HCT116 (cell line): ENCODE data around the gene FAXDC2. TPM values are rescaled to one million over a fixed set of nuclear protein-coding genes. Genes with fewer than 3 reads are reported as not detected.

Source experiments
- ATAC-seq: fragments of 200-7000 bp; cut with Tn5 transposase; 2 replicates; pipeline ENCODE4 v1.9.1; 2020; ENCODE audit warnings: mild to moderate bottlenecking, moderate library complexity
- BruUV-seq: library from RNA; stranded (reverse); fragments of 400-500 nt; replicated peaks from 2 replicates; lab custom pipeline; 2021; lab: Mats Ljungman, UMichigan
- CTCF ChIA-PET: fragments of 300-600 bp; sonication (Branson Sonifier 250); formaldehyde crosslinking; loops from one replicate; lab custom pipeline; 2021; ENCODE audit warnings: antibody characterized with exemption; lab: Charles Lee
- POLR2A ChIA-PET: fragments of 300-600, 350-600 bp; sonication (Branson Sonifier 250); formaldehyde crosslinking; loops from one replicate; lab custom pipeline; 2021; ENCODE audit warnings: antibody characterized with exemption; lab: Charles Lee
- RAD21 ChIA-PET, 2 experiments: fragments of 300-600 bp; sonication (Branson Sonifier 250); formaldehyde crosslinking; loops; one replicate each; lab custom pipeline; 2023; ENCODE audit warnings: low total read pairs in 2 of 2; ENCODE audit not compliant: uncharacterized antibody in 2 of 2, unreplicated experiment in 2 of 2, low non-redundant PET in 1 of 2; lab: Charles Lee
- DNase-seq: peaks from one replicate; pipeline ENCODE4 v3.0.0-alpha.2; 2010; ENCODE audit warnings: low read depth, low spot score
- H2AFZ ChIP-seq: fragments of 200-600 bp; shearing (Covaris generic), sonication (generic); 2 replicates; pipeline ENCODE4 v1.6.1; 2017; ENCODE audit warnings: low read depth, mixed run types, mixed read lengths, antibody characterized with exemption, low read length; ENCODE audit not compliant: poor library complexity, severe bottlenecking
- H3K27ac ChIP-seq: 2 replicates; pipeline ENCODE4 v1.5.1; 2012; ENCODE audit warnings: low read depth, low read length
- H3K27me3 ChIP-seq: fragments of 200-600 bp; sonication (generic); 2 replicates; pipeline ENCODE4 v1.6.1; 2016; ENCODE audit warnings: mixed run types, low read length, mixed read lengths; ENCODE audit not compliant: insufficient read depth
- H3K36me3 ChIP-seq, 2 experiments: fragments of 200-500 bp in 1 of 2; fragments of 200-600 bp in 1 of 2; sonication (Bioruptor generic) in 1 of 2; sonication (generic) in 1 of 2; 2 replicates each; pipeline versions ENCODE4 v1.5.1 to v1.6.1; 2014 to 2016; ENCODE audit warnings: low read length in 2 of 2, inconsistent platforms in 1 of 2, mixed read lengths in 1 of 2, mixed run types in 1 of 2; ENCODE audit not compliant: insufficient read depth in 2 of 2, control insufficient read depth in 1 of 2
- H3K4me1 ChIP-seq, 2 experiments: fragments of 200-600 bp in 1 of 2; sonication (generic) in 1 of 2; 2 replicates each; pipeline versions ENCODE4 v1.5.1 to v1.6.1; 2012 to 2017; ENCODE audit warnings: low read length in 2 of 2, inconsistent platforms in 1 of 2, mild to moderate bottlenecking in 1 of 2, mixed read lengths in 1 of 2, mixed run types in 1 of 2, moderate library complexity in 1 of 2; ENCODE audit not compliant: insufficient read depth in 2 of 2, control insufficient read depth in 1 of 2
- H3K4me2 ChIP-seq: fragments of 200-600 bp; sonication (generic); 2 replicates; pipeline ENCODE4 v1.6.1; 2017; ENCODE audit warnings: mixed run types, low read length, mixed read lengths
- H3K4me3 ChIP-seq, 2 experiments: fragments of 200-600 bp in 1 of 2; sonication (generic) in 1 of 2; replicated peaks in 1 of 2; 2 replicates each; pipeline ENCODE4 v1.5.1; 2011 to 2016; ENCODE audit warnings: low read length in 2 of 2, control low read depth in 1 of 2, low read depth in 1 of 2, mild to moderate bottlenecking in 1 of 2, mixed read lengths in 1 of 2, mixed run types in 1 of 2
- H3K79me2 ChIP-seq: fragments of 200-600 bp; sonication (generic); 2 replicates; pipeline ENCODE4 v1.6.1; 2017; ENCODE audit warnings: mild to moderate bottlenecking, mixed run types, low read length, moderate library complexity, mixed read lengths; ENCODE audit not compliant: insufficient read depth
- H3K9ac ChIP-seq: fragments of 200-600 bp; sonication (generic); 2 replicates; pipeline ENCODE4 v1.6.1; 2016; ENCODE audit warnings: low read length, mixed read lengths
- H3K9me2 ChIP-seq: fragments of 200-600 bp; sonication (generic), shearing (Covaris generic); 2 replicates; pipeline ENCODE4 v1.6.1; 2017; ENCODE audit warnings: mixed run types, mild to moderate bottlenecking, moderate library complexity; ENCODE audit not compliant: insufficient read depth
- H3K9me3 ChIP-seq, 2 experiments: fragments of 200-500 bp in 1 of 2; fragments of 200-600 bp in 1 of 2; sonication (Bioruptor generic) in 1 of 2; sonication (generic) in 1 of 2; 2 replicates each; pipeline ENCODE4 v1.6.1; 2014 to 2017; ENCODE audit warnings: low read length in 2 of 2, mixed read lengths in 2 of 2, inconsistent platforms in 1 of 2, low read depth in 1 of 2, mild to moderate bottlenecking in 1 of 2, mixed run types in 1 of 2, moderate library complexity in 1 of 2; ENCODE audit not compliant: control insufficient read depth in 1 of 2, insufficient read depth in 1 of 2
- H4K20me1 ChIP-seq: fragments of 200-600 bp; sonication (generic), shearing (Covaris generic); 2 replicates; pipeline ENCODE4 v1.6.1; 2017; ENCODE audit warnings: mixed run types, mild to moderate bottlenecking, moderate library complexity; ENCODE audit not compliant: insufficient read depth
- CEBPB ChIP-seq: IDR thresholded peaks from 2 replicates; pipeline ENCODE4 v1.6.1; 2012; ENCODE audit warnings: low read depth
- EGR1 ChIP-seq: IDR thresholded peaks from 2 replicates; pipeline ENCODE4 v1.6.1; 2012; ENCODE audit warnings: low read depth
- FOSL1 ChIP-seq: IDR thresholded peaks from 2 replicates; pipeline ENCODE4 v1.6.1; 2012; ENCODE audit warnings: low read depth
- POLR2A ChIP-seq: IDR thresholded peaks from 2 replicates; pipeline ENCODE4 v1.7.0; 2011; ENCODE audit warnings: borderline replicate concordance; ENCODE audit not compliant: insufficient read depth, insufficient read length; ENCODE audit errors: extremely low read depth
- RAD21 ChIP-seq: IDR thresholded peaks from 2 replicates; pipeline ENCODE4 v1.6.1; 2012; ENCODE audit warnings: low read depth, mild to moderate bottlenecking
- SIN3A ChIP-seq: IDR thresholded peaks from 2 replicates; pipeline ENCODE4 v1.6.1; 2012; ENCODE audit warnings: low read depth
- SP1 ChIP-seq: IDR thresholded peaks from 2 replicates; pipeline ENCODE4 v1.6.1; 2012; ENCODE audit warnings: low read depth
- SRF ChIP-seq: IDR thresholded peaks from 2 replicates; pipeline ENCODE4 v1.6.1; 2012; ENCODE audit warnings: low read depth
- ZNF274 ChIP-seq: fragments of 200-500 bp; sonication (Bioruptor generic); IDR thresholded peaks from 2 replicates; pipeline ENCODE4 v1.6.1; 2014; ENCODE audit warnings: mild to moderate bottlenecking, low read depth, low read length, inconsistent platforms
- intact Hi-C: fragments of 100-400 bp; cut with micrococcal nuclease; formaldehyde crosslinking; loops from 2 replicates; pipeline ENCODE4 v1.10.0; 2022
- total RNA-seq: library from RNA; stranded (reverse); gene quantifications from one replicate; pipeline ENCODE4 v1.2.1, GENCODE V29; 2021; ENCODE audit not compliant: unreplicated experiment

The FAXDC2 gene
- total RNA-seq, 1 experiment from 2014 or later = 0.22 TPM

GRCh38 chr5:154863291-154864080, 13.1 kb upstream of the FAXDC2 start:
- Histone ChIP-seq H3K9me3 (no peaks in the 10 kb centered on the region), H3K27me3 (no peaks in the 10 kb centered on the region), H3K27ac (no peak overlapping the region), H3K36me3 (peaks cover 0 to 11% of the 10 kb centered on the region in 2 experiments; a peak in 1 of 4 replicates), H2AFZ (no peak overlapping the region), H4K20me1 (no peaks in the 10 kb centered on the region), H3K79me2 (peaks cover 55% of the 10 kb centered on the region), H3K4me2 (no peak overlapping the region), H3K4me3 (no peak overlapping the region), H3K9ac (no peak overlapping the region), H3K4me1 (peaks cover 7 to 9% of the 10 kb centered on the region in 2 experiments), H3K9me2 (no peaks in the 10 kb centered on the region)
- intact Hi-C loops = no loop called here
- no peak for ATAC-seq
- ChIA-PET RAD21 (interaction anchor here in 1 of 2 experiments (0.5 kb wide), 1 partner anchor 213 kb away, joined by 4 read pairs; no protein-coding TSS in a partner anchor), CTCF (no interaction called here), POLR2A (no interaction called here)
- TF ChIP-seq POLR2A = no peak
- TF ChIP-seq SIN3A = no peak
- no peak for TF ChIP-seq CEBPB
- TF ChIP-seq RAD21 = no peak
- TF ChIP-seq SRF = no peak
- no peak for TF ChIP-seq SP1
- TF ChIP-seq ZNF274 = no peak
- no peak for TF ChIP-seq EGR1
- no peak for DNase-seq
- no TSS peak for BruUV-seq

DNA sequence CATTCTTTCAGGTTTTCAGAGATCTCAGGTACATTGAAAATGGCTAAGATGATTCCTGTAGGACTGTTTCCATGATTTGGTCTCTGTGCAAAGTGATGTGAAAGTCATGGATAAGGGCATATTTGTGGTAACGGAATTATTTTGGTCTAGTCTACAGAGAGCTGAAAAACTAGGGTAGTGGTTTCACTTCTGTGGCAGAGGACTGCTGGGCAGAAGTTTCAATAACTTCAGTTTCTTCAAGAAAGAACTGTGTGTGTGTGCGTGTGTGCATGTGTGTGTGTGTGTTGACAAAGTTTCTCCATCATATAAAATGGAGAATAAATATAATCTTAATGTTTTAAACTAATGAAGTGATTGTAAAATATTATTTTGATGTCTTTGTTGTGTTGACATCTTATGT, 12.4 kb upstream of the FAXDC2 start:
- H3K27me3 ChIP-seq = no peaks in the 10 kb centered on the region
- peaks cover 56% of the 10 kb centered on the region for H3K79me2 ChIP-seq
- TF ChIP-seq FOSL1 = no peak
- TF ChIP-seq CEBPB = no peak
- H3K4me2 ChIP-seq = no peak overlapping the region
- RAD21 ChIA-PET = interaction anchor here in 1 of 2 experiments (0.5 kb wide), 1 partner anchor 212 kb away, joined by 4 read pairs; no protein-coding TSS in a partner anchor
- no peak for DNase-seq
- no peak overlapping the region for H3K27ac ChIP-seq
- H3K4me3 ChIP-seq = no peak overlapping the region
- intact Hi-C loops = no loop called here
- peaks cover 0 to 11% of the 10 kb centered on the region in 2 experiments; a peak in 1 of 4 replicates for H3K36me3 ChIP-seq
- no TSS peak for BruUV-seq
- POLR2A ChIA-PET = no interaction called here
- H4K20me1 ChIP-seq = no peaks in the 10 kb centered on the region
- no peak for ATAC-seq
- no peaks in the 10 kb centered on the region for H3K9me3 ChIP-seq
- H3K9ac ChIP-seq = no peak overlapping the region
- CTCF ChIA-PET = no interaction called here
- H3K9me2 ChIP-seq = no peaks in the 10 kb centered on the region
- H2AFZ ChIP-seq = no peak overlapping the region
- H3K4me1 ChIP-seq = peaks cover 7 to 9% of the 10 kb centered on the region in 2 experiments
